ENCODE data around the gene GAB2. TPM values are rescaled to one million over a fixed set of nuclear protein-coding genes. Genes with fewer than 3 reads are reported as not detected.

Gene GAB2
- total and polyA plus RNA-seq, 10 of the 15 experiments (the other 5 are each of a cell fraction or from before 2014, with no cell fraction given): 0.69 to 12.6 (median 3.8) TPM

- RAD21 ChIA-PET (ENCODE audit: unreplicated experiment): no interaction called here
- no peaks in the 10 kb centered on the region for H3K36me3 ChIP-seq (ENCODE audit: control insufficient read depth in 2 of 2, insufficient read depth in 2 of 2, low read length in 1 of 2)
- no peaks in the 10 kb centered on the region for H3K27me3 ChIP-seq (replicated peaks in 1 of 2; ENCODE audit: control insufficient read depth in 2 of 2, insufficient read depth in 2 of 2, low read length in 1 of 2)
- H3K9me3 ChIP-seq (replicated peaks; ENCODE audit: control insufficient read depth, insufficient read depth, low read length): no peaks in the 10 kb centered on the region; the same call in 2 of the 3 replicates
- H3K4me3 ChIP-seq: no peak overlapping the region
- no peak overlapping the region for H3K27ac ChIP-seq (ENCODE audit: control insufficient read depth, insufficient read depth)
- in situ Hi-C loops (cut with MboI): no loop called here
- POLR2A ChIA-PET: no interaction called here
- SMC1A ChIA-PET (ENCODE audit: uncharacterized antibody, unreplicated experiment): interaction anchor here (1.2 kb wide), 1 partner anchor 10 kb away, joined by 4 read pairs; no protein-coding TSS in a partner anchor
- no peak for DNase-seq (ENCODE audit: low read depth, low spot score)
- no peaks in the 10 kb centered on the region for H3K4me1 ChIP-seq (ENCODE audit: control insufficient read depth, insufficient read depth, low read length)
- H3K9ac ChIP-seq (ENCODE audit: control insufficient read depth, insufficient read depth, low read length): no peak overlapping the region
- ATAC-seq: no peak
- no peaks in the 10 kb centered on the region for H4K20me1 ChIP-seq (ENCODE audit: control insufficient read depth, insufficient read depth)
- WGBS (ENCODE audit: insufficient coverage, insufficient replicate concordance, low lambda C conversion rate, missing lambda C conversion rate): 100% methylated on average over 2 of the region's 2 CpGs
- TF ChIP-seq ETV6 (conservative IDR thresholded peaks at IDR 0.05 in 1 of 2, IDR thresholded peaks at IDR 0.05 in 1 of 2; ENCODE audit: borderline replicate concordance in 1 of 2, low read depth in 1 of 2) (no peak), PBX3 (IDR thresholded peaks at IDR 0.05; ENCODE audit: insufficient replicate concordance, low read depth, low read length) (no peak), RAD51 (IDR thresholded peaks at IDR 0.05) (no peak), CBX5 (IDR thresholded peaks at IDR 0.05; ENCODE audit: low read depth) (no peak), ZNF384 (IDR thresholded peaks at IDR 0.05; ENCODE audit: borderline replicate concordance, low read depth, low read length) (no peak)
- CTCF ChIA-PET: interaction anchor here (0.7 kb wide), 1 partner anchor 557 kb away, joined by 3 read pairs; no protein-coding TSS in a partner anchor
- H3K4me2 ChIP-seq (ENCODE audit: control insufficient read depth, insufficient read depth): no peak overlapping the region
- BruUV-seq (replicated peaks): no TSS peak
- no peak overlapping the region for H2AFZ ChIP-seq (ENCODE audit: control insufficient read depth, low read depth, low read length)
- no peaks in the 10 kb centered on the region for H3K79me2 ChIP-seq (ENCODE audit: control insufficient read depth, insufficient read depth, low read length)
- intact Hi-C loops (cut with micrococcal nuclease; ENCODE audit: unreplicated experiment): no loop called here
- FAIRE-seq: no peak
Measured at GRCh38 chr11:78299000-78299710, 118.5 kb downstream of the GAB2 start.
